Measurements from ENCODE around the gene LRMDA.

Gene LRMDA

DNA sequence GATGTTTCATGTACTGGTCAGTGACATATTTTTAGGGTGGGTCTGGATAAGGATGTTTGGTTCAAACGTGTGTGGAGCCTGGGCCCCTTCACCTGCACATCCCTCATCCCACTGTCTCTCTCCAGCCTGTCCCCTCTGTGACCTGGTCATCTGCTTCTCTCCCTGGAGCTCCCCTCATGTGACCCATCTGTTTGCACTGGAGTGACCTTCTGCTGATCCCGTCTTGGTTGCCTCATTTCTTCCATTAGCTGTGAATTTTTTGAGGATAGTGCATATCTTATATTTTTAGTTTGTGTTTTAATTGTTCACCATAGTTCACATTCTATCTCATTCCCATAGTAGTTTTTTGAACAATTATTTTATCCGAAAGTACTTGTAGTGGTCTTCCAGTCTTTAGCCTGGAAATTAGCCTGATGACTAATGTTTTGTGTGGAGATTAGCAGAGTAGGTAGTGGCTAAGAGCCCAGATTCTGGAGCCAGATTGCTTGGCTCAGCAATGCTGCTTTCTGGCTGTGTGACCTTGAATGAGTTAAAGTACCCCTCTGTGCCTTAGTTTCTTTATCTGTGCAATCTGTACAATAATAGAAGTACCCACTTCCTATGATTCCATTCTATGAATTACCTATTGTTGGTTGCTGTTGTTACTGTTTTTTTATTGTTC, 224.5 kb downstream of the LRMDA start:
- TF ChIP-seq, protein P1, sequence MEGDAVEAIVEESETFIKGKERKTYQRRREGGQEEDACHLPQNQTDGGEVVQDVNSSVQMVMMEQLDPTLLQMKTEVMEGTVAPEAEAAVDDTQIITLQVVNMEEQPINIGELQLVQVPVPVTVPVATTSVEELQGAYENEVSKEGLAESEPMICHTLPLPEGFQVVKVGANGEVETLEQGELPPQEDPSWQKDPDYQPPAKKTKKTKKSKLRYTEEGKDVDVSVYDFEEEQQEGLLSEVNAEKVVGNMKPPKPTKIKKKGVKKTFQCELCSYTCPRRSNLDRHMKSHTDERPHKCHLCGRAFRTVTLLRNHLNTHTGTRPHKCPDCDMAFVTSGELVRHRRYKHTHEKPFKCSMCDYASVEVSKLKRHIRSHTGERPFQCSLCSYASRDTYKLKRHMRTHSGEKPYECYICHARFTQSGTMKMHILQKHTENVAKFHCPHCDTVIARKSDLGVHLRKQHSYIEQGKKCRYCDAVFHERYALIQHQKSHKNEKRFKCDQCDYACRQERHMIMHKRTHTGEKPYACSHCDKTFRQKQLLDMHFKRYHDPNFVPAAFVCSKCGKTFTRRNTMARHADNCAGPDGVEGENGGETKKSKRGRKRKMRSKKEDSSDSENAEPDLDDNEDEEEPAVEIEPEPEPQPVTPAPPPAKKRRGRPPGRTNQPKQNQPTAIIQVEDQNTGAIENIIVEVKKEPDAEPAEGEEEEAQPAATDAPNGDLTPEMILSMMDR (IDR thresholded peaks at IDR 0.05; ENCODE audit: control insufficient read depth, extremely low read depth, insufficient read depth), result no peak
- no peak for DNase-seq (ENCODE audit: low read depth)
- H3K4me3 ChIP-seq (ENCODE audit: low read depth, low read length), result no peak overlapping the region

DNA sequence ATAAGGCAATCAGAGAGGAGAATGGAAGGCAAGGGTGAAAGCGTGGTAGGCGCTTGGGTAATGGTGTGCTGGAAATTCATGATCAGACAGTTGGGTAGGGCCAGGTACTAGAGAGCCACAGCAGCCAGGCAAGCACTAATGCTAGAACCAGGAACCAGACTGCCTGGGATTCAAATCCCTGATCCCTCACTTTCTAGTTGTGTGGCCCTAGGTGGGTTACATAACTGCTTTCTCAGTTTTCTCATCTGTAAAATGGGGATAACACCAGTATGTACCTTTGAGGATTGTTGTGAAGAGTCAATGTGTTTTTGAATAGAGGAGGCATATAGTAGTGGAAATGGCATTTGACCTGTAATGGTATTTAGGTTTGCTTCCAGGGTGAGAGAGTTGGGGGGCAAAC, 225.9 kb downstream of the LRMDA start:
- TF ChIP-seq, protein P1 (IDR thresholded peaks at IDR 0.05; ENCODE audit: control insufficient read depth, extremely low read depth, insufficient read depth), result no peak
- no peak overlapping the region for H3K4me3 ChIP-seq (ENCODE audit: low read depth, low read length)
- no peak for DNase-seq (ENCODE audit: low read depth)

DNA sequence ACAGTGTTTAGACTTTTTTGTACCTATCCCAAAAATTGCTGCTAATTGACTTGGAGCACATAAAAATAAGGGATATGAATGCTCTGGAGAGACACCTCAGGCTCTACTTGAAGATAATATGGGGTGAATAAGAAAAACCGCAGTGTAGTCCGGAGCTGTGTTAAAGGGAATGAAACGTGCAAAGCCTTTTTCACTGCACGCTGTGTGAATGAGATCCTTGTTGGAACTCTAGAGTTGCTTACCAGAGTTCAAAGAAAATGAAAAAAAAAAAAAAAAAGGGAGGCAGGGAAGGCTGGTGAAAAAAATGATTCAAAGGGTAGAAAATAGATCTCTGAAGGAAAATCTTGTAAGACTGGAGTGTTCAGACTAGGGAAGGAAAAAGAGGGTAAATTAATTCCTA, 226.6 kb downstream of the LRMDA start:
- H3K4me3 ChIP-seq (ENCODE audit: low read depth, low read length), result no peak overlapping the region
- DNase-seq (ENCODE audit: low read depth), result no peak
- TF ChIP-seq, protein P1 (IDR thresholded peaks at IDR 0.05; ENCODE audit: control insufficient read depth, extremely low read depth, insufficient read depth), result no peak

DNA sequence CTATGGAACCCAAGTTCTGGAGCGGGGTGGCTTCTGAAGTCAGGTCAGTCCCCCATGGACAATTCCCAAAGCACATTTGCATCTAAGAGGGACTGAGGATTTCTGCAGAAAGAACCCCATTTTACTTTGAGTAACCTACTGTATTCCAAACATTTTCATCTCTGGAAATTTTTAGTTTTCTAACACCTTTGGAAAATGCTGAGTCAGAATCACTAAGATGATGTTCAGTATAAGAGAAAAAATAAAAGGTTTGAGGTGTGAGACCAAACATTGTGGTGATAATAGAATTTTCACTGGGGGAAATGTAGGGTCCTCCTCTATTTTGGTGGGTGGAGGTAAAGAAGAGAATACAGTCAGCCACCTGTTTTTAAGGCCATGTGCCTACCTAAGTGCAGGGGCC, 227.1 kb downstream of the LRMDA start:
- TF ChIP-seq, protein P1 (IDR thresholded peaks at IDR 0.05; ENCODE audit: control insufficient read depth, extremely low read depth, insufficient read depth), result no peak
- H3K4me3 ChIP-seq (ENCODE audit: low read depth, low read length), result no peak overlapping the region
- no peak for DNase-seq (ENCODE audit: low read depth)

DNA sequence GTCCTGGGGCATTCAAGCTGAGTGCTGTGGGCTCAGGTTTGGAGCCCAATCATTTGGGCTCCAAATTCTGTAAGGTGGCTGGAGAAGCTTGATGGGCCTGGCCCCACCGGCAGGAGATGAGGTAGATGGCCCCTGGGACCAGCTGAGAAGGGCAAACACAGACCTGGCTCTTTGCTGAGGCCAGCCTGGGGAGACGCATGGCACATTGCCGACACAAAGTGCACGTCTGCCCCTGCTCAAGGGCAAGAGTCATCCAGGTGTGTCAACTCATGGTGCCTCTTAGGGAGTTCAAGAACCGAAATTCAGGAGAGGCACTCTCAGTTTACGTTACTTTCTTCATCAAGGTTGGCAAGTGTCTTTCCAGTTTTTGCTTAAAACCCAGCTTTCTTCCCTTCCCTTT, 227.5 kb downstream of the LRMDA start:
- TF ChIP-seq, protein P1 (IDR thresholded peaks at IDR 0.05; ENCODE audit: control insufficient read depth, extremely low read depth, insufficient read depth), result no peak
- no peak for DNase-seq (ENCODE audit: low read depth)
- no peak overlapping the region for H3K4me3 ChIP-seq (ENCODE audit: low read depth, low read length)

DNA sequence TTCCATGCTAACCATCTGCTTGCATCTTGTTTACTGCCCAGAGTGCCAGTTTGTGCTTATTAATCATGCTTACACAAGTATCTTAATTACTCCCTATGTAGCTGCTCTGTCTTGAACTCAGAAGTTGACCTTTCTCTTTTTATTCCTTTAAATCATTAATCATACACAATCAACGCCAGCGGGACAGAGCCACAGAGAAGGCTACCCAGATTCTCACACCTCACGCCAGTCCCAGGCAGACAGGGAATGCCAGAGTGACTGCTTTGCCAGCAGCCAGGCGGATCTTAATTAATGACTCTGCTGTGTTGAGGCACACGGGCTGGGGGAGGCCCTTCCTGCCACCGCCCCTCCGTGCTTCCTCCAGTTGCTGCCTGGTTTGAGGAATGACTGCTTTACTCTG, 229.4 kb downstream of the LRMDA start:
- no peak for DNase-seq (ENCODE audit: low read depth)
- H3K4me3 ChIP-seq (ENCODE audit: low read depth, low read length), result no peak overlapping the region
- TF ChIP-seq, protein P1 (IDR thresholded peaks at IDR 0.05; ENCODE audit: control insufficient read depth, extremely low read depth, insufficient read depth), result no peak

DNA sequence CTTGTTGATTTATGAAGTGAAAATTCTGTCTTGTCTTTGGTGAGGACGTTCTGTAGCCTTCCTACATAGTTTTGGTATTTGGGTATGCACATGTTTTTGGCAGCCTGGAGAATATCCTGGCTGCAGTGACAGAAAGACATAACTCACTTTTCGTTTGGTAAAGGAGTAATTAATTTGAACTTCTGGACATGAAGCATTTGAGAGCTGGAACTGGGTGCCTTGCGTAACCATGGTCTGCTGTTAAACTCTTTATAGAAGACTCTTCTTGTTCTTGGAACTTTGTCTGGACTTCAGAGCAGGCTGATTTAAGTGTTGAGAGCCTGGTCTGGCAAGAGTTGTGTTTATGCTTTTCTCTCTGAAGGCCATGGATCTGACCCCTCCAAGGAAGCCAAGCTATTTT, 231.3 kb downstream of the LRMDA start:
- TF ChIP-seq, protein P1 (IDR thresholded peaks at IDR 0.05; ENCODE audit: control insufficient read depth, extremely low read depth, insufficient read depth), result no peak
- no peak overlapping the region for H3K4me3 ChIP-seq (ENCODE audit: low read depth, low read length)
- no peak for DNase-seq (ENCODE audit: low read depth)

All from LNCaP clone FGC (cell line).